ENCODE data around the gene RAPGEF2. TPM values are rescaled to one million over a fixed set of nuclear protein-coding genes. Genes with fewer than 3 reads are reported as not detected.
A peak's percentile ranks its signal among the peaks of the same experiment; 100 is the strongest.

RAPGEF2 gene
- total and polyA plus RNA-seq, 8 donors, result 3.3 to 78.1 (median 37.2) TPM

GRCh38 chr4:159271856-159272255 is 169.0 kb downstream of the RAPGEF2 start:
- no peak for DNase-seq
- Histone ChIP-seq H3K36me3 (no peaks in the 10 kb centered on the region), H3K9me3 (no peaks in the 10 kb centered on the region), H3K27ac (peak overlapping the region in 2 of 5 donors; percentile 11 to 16), H3K27me3 (no peaks in the 10 kb centered on the region), H3K4me3 (no peak overlapping the region), H3K4me1 (peaks cover 4 to 42% (median 28%) of the 10 kb centered on the region in 4 donors)
- intact Hi-C loops (cut with DNase I; ENCODE audit: low total_unique reads), result no loop called here
- TF ChIP-seq POLR2AphosphoS5 (IDR thresholded peaks at IDR 0.05) (no peak), EP300 (IDR thresholded peaks at IDR 0.05) (no peak), POLR2A (IDR thresholded peaks at IDR 0.05) (no peak)
- TF ChIP-seq, protein P1, sequence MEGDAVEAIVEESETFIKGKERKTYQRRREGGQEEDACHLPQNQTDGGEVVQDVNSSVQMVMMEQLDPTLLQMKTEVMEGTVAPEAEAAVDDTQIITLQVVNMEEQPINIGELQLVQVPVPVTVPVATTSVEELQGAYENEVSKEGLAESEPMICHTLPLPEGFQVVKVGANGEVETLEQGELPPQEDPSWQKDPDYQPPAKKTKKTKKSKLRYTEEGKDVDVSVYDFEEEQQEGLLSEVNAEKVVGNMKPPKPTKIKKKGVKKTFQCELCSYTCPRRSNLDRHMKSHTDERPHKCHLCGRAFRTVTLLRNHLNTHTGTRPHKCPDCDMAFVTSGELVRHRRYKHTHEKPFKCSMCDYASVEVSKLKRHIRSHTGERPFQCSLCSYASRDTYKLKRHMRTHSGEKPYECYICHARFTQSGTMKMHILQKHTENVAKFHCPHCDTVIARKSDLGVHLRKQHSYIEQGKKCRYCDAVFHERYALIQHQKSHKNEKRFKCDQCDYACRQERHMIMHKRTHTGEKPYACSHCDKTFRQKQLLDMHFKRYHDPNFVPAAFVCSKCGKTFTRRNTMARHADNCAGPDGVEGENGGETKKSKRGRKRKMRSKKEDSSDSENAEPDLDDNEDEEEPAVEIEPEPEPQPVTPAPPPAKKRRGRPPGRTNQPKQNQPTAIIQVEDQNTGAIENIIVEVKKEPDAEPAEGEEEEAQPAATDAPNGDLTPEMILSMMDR (IDR thresholded peaks at IDR 0.05), result no peak
- 70 to 85% (median 80%) methylated on average over 4 of the region's 4 CpGs for WGBS, 5 donors

DNA sequence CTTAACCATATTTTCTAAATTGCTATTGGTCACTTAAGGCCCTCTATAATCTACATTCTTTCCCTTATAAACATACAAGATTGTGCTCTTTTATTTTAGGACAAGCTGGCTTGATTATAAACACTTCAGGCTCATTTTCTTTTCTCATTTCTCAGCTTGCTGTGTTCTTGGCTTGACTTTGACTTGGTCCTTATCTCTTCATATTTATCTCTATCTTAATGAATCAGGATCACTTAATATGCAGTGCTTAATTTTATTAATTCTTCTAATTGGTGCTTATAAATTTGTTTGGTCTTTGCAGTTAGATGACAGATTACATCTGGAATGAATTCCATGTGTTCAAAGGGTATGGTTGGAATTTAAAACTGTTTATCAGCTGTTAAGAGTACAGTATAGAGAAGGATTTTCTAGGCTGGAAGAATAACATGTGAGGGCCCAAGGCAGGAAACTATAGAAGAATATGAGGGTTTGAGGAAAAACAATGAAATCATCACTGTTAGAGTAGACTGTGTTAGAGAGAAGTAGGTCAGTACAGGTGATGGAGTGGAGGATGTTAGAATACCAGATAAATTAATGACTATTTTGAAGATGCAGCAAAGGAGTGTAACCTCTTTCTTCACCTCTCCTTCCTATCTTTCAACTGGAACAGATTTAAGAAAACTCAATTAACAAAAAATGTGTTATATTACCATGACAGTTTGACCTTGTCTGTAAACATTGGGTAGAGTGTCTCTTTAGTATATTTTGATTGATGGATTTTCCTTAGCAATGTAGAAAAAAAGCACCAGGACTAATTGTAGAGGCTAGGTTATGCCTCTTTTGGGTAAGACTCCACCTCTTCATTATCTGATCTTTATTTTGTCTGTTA is 169.6 kb downstream of the RAPGEF2 start:
- DNase-seq, result no peak
- intact Hi-C loops (cut with DNase I; ENCODE audit: low total_unique reads), result no loop called here
- Histone ChIP-seq H3K4me1 (peaks cover 0 to 35% (median 25%) of the 10 kb centered on the region in 4 donors), H3K9me3 (no peaks in the 10 kb centered on the region), H3K4me3 (no peak overlapping the region), H3K36me3 (no peaks in the 10 kb centered on the region), H3K27ac (peak overlapping the region in 1 of 5 donors; percentile 11), H3K27me3 (no peaks in the 10 kb centered on the region)
- TF ChIP-seq, protein P1 (IDR thresholded peaks at IDR 0.05), result no peak
- TF ChIP-seq POLR2AphosphoS5 (IDR thresholded peaks at IDR 0.05), result no peak
- TF ChIP-seq POLR2A (IDR thresholded peaks at IDR 0.05), result no peak
- no peak for TF ChIP-seq EP300 (IDR thresholded peaks at IDR 0.05)

- peak in 1 of 2 donors; percentile 69 for DNase-seq
- Histone ChIP-seq H3K36me3 (no peaks in the 10 kb centered on the region), H3K27ac (peak overlapping the region in 1 of 5 donors; percentile 11), H3K4me1 (peaks cover 0 to 35% (median 22%) of the 10 kb centered on the region in 4 donors), H3K27me3 (no peaks in the 10 kb centered on the region), H3K9me3 (no peaks in the 10 kb centered on the region), H3K4me3 (no peak overlapping the region)
- no peak for TF ChIP-seq POLR2A (IDR thresholded peaks at IDR 0.05)
- TF ChIP-seq EP300 (IDR thresholded peaks at IDR 0.05), result no peak
- TF ChIP-seq, protein P1 (IDR thresholded peaks at IDR 0.05), result no peak
- no peak for TF ChIP-seq POLR2AphosphoS5 (IDR thresholded peaks at IDR 0.05)
- intact Hi-C loops (cut with DNase I; ENCODE audit: low total_unique reads), result no loop called here
Measured at GRCh38 chr4:159273141-159273438, 170.2 kb downstream of the RAPGEF2 start.

GRCh38 chr4:159273841-159274240 is 171.0 kb downstream of the RAPGEF2 start:
- intact Hi-C loops (cut with DNase I; ENCODE audit: low total_unique reads), result no loop called here
- no peak for TF ChIP-seq EP300 (IDR thresholded peaks at IDR 0.05)
- TF ChIP-seq, protein P1 (IDR thresholded peaks at IDR 0.05), result no peak
- TF ChIP-seq POLR2A (IDR thresholded peaks at IDR 0.05), result no peak
- TF ChIP-seq POLR2AphosphoS5 (IDR thresholded peaks at IDR 0.05), result no peak
- Histone ChIP-seq H3K4me3 (no peak overlapping the region), H3K9me3 (no peaks in the 10 kb centered on the region), H3K27ac (no peak overlapping the region), H3K36me3 (no peaks in the 10 kb centered on the region), H3K4me1 (peaks cover 0 to 35% (median 21%) of the 10 kb centered on the region in 4 donors), H3K27me3 (no peaks in the 10 kb centered on the region)
- DNase-seq, result no peak
- WGBS, 5 donors, result 83 to 90% (median 87%) methylated on average over 9 of the region's 9 CpGs

Data from stomach (tissue), 9 donors.